A549 (cell line): ENCODE measurements around the gene MACF1.

Experiments
- ESRRA ChIP-seq: fragments of 150-350 bp; IDR thresholded peaks from 2 replicates; pipeline ENCODE4 v1.6.1; 2014; ENCODE audit warnings: mild to moderate bottlenecking, low read length, borderline replicate concordance
- RARB ChIP-seq: fragments of 250-450 bp; sonication (Bioruptor Pico); IDR thresholded peaks from 2 replicates; pipeline ENCODE4 v1.8.0; 2021; ENCODE audit warnings: mild to moderate bottlenecking, moderate library complexity
- TF ChIP-seq, protein P1 (sequence below): fragments of >200 bp; sonication (Bioruptor Twin); formaldehyde crosslinking; IDR thresholded peaks from 3 replicates; pipeline ENCODE4 v1.5.1; 2016
- TF ChIP-seq, protein P2 (sequence below): fragments of 450-650 bp; IDR thresholded peaks from 2 replicates; pipeline ENCODE4 v1.6.1; 2014; ENCODE audit warnings: antibody characterized with exemption

- TF ChIP-seq, protein P1, sequence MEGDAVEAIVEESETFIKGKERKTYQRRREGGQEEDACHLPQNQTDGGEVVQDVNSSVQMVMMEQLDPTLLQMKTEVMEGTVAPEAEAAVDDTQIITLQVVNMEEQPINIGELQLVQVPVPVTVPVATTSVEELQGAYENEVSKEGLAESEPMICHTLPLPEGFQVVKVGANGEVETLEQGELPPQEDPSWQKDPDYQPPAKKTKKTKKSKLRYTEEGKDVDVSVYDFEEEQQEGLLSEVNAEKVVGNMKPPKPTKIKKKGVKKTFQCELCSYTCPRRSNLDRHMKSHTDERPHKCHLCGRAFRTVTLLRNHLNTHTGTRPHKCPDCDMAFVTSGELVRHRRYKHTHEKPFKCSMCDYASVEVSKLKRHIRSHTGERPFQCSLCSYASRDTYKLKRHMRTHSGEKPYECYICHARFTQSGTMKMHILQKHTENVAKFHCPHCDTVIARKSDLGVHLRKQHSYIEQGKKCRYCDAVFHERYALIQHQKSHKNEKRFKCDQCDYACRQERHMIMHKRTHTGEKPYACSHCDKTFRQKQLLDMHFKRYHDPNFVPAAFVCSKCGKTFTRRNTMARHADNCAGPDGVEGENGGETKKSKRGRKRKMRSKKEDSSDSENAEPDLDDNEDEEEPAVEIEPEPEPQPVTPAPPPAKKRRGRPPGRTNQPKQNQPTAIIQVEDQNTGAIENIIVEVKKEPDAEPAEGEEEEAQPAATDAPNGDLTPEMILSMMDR, result no peak
- no peak for TF ChIP-seq RARB (CRISPR knock-in tag)
- no peak for TF ChIP-seq ESRRA
- TF ChIP-seq, protein P2, sequence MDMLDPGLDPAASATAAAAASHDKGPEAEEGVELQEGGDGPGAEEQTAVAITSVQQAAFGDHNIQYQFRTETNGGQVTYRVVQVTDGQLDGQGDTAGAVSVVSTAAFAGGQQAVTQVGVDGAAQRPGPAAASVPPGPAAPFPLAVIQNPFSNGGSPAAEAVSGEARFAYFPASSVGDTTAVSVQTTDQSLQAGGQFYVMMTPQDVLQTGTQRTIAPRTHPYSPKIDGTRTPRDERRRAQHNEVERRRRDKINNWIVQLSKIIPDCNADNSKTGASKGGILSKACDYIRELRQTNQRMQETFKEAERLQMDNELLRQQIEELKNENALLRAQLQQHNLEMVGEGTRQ, result no peak
These were observed 242.6 kb downstream of the MACF1 start for GRCh38 chr1:39446986-39447567.
